GM12874 (cell line): Measurements from ENCODE around the gene SCYGR8.

Experiments used
- TF ChIP-seq, protein P1 (sequence below): IDR thresholded peaks from 2 replicates; pipeline ENCODE4 v1.5.1; 2011; ENCODE audit warnings: low read depth, mild to moderate bottlenecking, control low read depth, low read length, moderate library complexity; ENCODE audit not compliant: insufficient read depth

Gene SCYGR8

GRCh38 chr2:227767830-227768229, 22.1 kb downstream of the SCYGR8 start:
- TF ChIP-seq, protein P1, sequence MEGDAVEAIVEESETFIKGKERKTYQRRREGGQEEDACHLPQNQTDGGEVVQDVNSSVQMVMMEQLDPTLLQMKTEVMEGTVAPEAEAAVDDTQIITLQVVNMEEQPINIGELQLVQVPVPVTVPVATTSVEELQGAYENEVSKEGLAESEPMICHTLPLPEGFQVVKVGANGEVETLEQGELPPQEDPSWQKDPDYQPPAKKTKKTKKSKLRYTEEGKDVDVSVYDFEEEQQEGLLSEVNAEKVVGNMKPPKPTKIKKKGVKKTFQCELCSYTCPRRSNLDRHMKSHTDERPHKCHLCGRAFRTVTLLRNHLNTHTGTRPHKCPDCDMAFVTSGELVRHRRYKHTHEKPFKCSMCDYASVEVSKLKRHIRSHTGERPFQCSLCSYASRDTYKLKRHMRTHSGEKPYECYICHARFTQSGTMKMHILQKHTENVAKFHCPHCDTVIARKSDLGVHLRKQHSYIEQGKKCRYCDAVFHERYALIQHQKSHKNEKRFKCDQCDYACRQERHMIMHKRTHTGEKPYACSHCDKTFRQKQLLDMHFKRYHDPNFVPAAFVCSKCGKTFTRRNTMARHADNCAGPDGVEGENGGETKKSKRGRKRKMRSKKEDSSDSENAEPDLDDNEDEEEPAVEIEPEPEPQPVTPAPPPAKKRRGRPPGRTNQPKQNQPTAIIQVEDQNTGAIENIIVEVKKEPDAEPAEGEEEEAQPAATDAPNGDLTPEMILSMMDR: no peak

GRCh38 chr2:227772197-227772661, 26.5 kb downstream of the SCYGR8 start:
- TF ChIP-seq, protein P1: no peak

DNA sequence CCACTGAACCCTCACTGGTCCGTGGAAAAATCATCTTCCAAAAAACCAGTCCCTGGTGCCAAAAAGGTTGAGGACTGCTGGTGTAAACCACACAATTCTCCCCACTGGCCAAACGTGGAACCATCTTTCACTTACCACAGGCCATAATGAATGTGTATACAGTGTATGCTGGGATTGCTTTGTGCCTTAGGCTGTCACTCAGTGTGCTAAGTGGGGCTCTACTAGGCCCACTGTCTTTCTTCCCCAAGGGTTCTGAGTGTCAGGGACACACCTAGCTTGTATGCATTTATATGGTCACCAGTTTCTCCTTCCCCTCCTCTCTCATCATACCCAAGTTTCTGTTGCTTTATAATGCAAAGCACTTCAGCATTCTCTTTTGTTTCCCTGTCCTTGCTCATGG, 27.2 kb downstream of the SCYGR8 start:
- TF ChIP-seq, protein P1: no peak

- TF ChIP-seq, protein P1: peak; percentile 32; the same call in 1 of the 2 replicates
These were observed 28.4 kb downstream of the SCYGR8 start for GRCh38 chr2:227774011-227774624.

DNA sequence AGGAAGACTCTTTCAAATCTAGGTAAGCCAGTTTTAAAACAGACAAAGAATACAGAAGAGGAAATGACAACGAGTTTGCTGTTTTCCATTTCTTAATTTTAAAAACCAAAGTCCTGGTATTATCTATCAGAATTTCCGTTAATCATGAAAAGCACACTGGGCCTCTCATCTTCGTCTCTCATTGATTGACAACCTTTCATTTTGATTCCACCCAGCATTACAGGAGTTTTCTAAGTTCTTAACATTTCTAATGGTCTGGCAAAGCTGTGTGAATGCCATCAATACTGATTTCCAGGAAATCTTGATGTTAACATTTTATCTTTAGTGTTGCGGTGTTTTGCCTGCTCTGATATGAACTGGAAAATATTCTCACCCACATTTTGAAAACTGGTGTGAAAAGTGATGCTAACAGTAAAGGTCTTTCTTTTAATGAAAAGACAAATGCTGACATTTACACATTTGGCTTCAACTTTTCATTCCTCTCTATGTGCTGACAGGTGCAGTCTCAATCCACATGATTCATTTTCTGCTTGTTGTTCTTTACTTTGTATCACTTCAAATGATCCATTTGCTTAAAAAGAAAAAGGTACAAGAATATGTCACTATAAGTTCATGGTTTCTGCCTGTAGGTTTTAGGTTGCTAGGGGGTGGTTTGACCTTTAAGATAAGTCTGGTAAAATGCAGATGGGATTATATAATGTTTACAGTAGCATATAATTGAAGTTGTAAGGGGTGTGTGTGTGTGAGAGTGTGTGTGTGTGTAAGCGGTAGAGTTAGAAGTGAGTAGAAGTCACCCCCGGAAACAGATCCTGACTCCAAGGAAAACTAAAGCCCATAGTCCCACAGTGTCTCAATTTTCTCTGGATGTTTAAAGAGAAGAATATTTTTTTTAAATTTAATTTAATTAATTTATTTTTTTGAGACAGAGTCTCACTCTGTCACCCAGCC, 29.5 kb downstream of the SCYGR8 start:
- TF ChIP-seq, protein P1: no peak

DNA sequence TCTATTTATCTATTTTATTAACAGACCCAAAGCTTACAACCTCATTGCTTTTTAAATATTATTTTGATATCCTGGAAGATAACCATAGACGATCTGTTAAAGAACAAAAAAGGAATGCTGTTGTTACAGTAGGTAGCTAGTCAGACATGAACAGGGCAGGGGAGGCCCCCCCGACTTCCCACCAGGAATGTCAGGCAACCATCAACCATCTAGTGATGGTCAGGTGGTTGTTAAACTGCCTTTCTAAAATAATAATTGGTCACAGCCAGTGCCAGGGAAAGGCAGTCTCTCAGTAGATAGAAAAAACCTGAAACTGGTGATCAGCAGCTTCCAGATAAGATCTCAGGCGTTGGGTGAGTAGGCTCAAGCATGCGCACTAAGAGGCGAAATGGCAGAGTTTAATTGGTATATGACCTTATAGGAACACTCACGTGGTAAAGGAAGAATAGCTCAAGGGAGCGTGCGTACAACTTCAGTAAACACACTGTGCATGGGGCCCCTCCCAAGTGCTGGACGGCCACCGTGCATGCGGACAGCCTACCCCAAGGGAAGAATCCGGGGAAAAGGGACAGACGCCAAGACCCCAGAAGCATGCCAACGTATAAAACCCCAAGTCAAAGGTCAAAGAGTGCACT, 35.4 kb downstream of the SCYGR8 start:
- TF ChIP-seq, protein P1: no peak

- TF ChIP-seq, protein P1: no peak
These were observed 36.1 kb downstream of the SCYGR8 start for GRCh38 chr2:227781841-227782240.
